K562 (cell line): ENCODE measurements around the gene INPP5K. TPM values are rescaled to one million over a fixed set of nuclear protein-coding genes. Genes with fewer than 3 reads are reported as not detected.

Source experiments
- ATAC-seq: fragments of 200-7000 bp; cut with Tn5 transposase; 3 replicates; pipeline ENCODE4 v1.9.1; 2020; ENCODE audit warnings: moderate library complexity
- BruUV-seq: library from RNA; stranded (reverse); fragments of 400-500 nt; replicated peaks from 2 replicates; lab custom pipeline; 2021; lab: Mats Ljungman, UMichigan
- CTCF ChIA-PET: fragments of 300-600 bp; formaldehyde crosslinking; extraction: SDS; loops from one replicate; lab custom pipeline; 2021; ENCODE audit warnings: low intra/inter-chr PET ratio; lab: Yijun Ruan, JAX
- POLR2A ChIA-PET: fragments of 300-600, 350-650 bp; sonication (Branson Sonifier 250); formaldehyde crosslinking; extraction: SDS; loops from one replicate; lab custom pipeline; 2021; ENCODE audit warnings: antibody characterized with exemption, inconsistent platforms; lab: Yijun Ruan, JAX
- DNase-seq, 4 experiments: peaks; one replicate each; pipeline versions ENCODE4 v3.0.0 to v3.0.0-alpha.2; 2011 to 2018; ENCODE audit warnings: low spot score in 3 of 4, mixed read lengths in 3 of 4; ENCODE audit errors: extremely low read depth in 1 of 4
- FAIRE-seq: peaks from 2 replicates; lab custom pipeline; 2011; peaks lifted over from hg19 to GRCh38; lab: Jason Lieb, UNC
- H2AFZ ChIP-seq: 2 replicates; pipeline ENCODE4 v1.6.0; 2011; ENCODE audit warnings: low read depth, low read length, control low read depth, inconsistent platforms
- H3K27ac ChIP-seq: fragments of 200-600 bp; 3 replicates; pipeline ENCODE4 v1.8.0; 2011; ENCODE audit warnings: low read depth, mild to moderate bottlenecking, control low read depth, inconsistent platforms, low read length, moderate library complexity, mixed read lengths; ENCODE audit errors: extremely low read depth
- H3K27me3 ChIP-seq, 2 experiments: fragments of 300-600 bp in 1 of 2; 2 replicates in 1 of 2; 3 replicates in 1 of 2; pipeline versions ENCODE4 v1.6.0 to v1.8.0; 2011; ENCODE audit warnings: inconsistent platforms in 2 of 2, low read length in 2 of 2, mild to moderate bottlenecking in 1 of 2, mixed read lengths in 1 of 2, moderate library complexity in 1 of 2; ENCODE audit not compliant: control insufficient read depth in 2 of 2, insufficient read depth in 2 of 2
- H3K36me3 ChIP-seq: fragments of 300-600 bp; 3 replicates; pipeline ENCODE4 v1.8.0; 2011; ENCODE audit warnings: mild to moderate bottlenecking, low read length, inconsistent platforms; ENCODE audit not compliant: control insufficient read depth, insufficient read depth
- H3K4me1 ChIP-seq, 2 experiments: fragments of 200-600 bp in 1 of 2; replicated peaks in 1 of 2; 2 replicates in 1 of 2; 3 replicates in 1 of 2; pipeline versions ENCODE4 v1.5.1 to v1.8.0; 2011; ENCODE audit warnings: inconsistent platforms in 2 of 2, low read length in 2 of 2, mild to moderate bottlenecking in 1 of 2, mixed read lengths in 1 of 2, moderate library complexity in 1 of 2; ENCODE audit not compliant: control insufficient read depth in 2 of 2, insufficient read depth in 2 of 2
- H3K4me2 ChIP-seq: 2 replicates; pipeline ENCODE4 v1.6.1; 2011; ENCODE audit warnings: low read length, control low read depth, inconsistent platforms, mixed read lengths; ENCODE audit not compliant: insufficient read depth
- H3K4me3 ChIP-seq: fragments of 200-600 bp; sonication (generic), shearing (Covaris generic); 2 replicates; pipeline ENCODE4 v1.5.1; 2016; ENCODE audit warnings: control low read depth, inconsistent platforms
- H3K79me2 ChIP-seq: fragments of 200-600 bp; 3 replicates; pipeline ENCODE4 v1.8.0; 2011; ENCODE audit warnings: low read length, inconsistent platforms; ENCODE audit not compliant: control insufficient read depth, insufficient read depth
- H3K9ac ChIP-seq, 2 experiments: 2 replicates each; pipeline versions ENCODE4 v1.6.0 to v1.6.1; 2011; ENCODE audit warnings: low read depth in 2 of 2, low read length in 2 of 2, control low read depth in 1 of 2, inconsistent platforms in 1 of 2, mild to moderate bottlenecking in 1 of 2, mixed read lengths in 1 of 2; ENCODE audit not compliant: insufficient read depth in 1 of 2
- H3K9me1 ChIP-seq: one replicate; pipeline ENCODE4 v1.6.0; 2011; ENCODE audit warnings: inconsistent platforms, mild to moderate bottlenecking, low read length, moderate library complexity; ENCODE audit not compliant: control insufficient read depth, insufficient read depth
- H3K9me3 ChIP-seq: replicated peaks from 2 replicates; pipeline ENCODE4 v1.5.1; 2011; ENCODE audit warnings: low read depth, low read length, inconsistent platforms; ENCODE audit not compliant: control insufficient read depth, insufficient read depth
- H4K20me1 ChIP-seq: replicated peaks from 2 replicates; pipeline ENCODE4 v1.6.1; 2011; ENCODE audit warnings: low read length, inconsistent platforms, mixed read lengths; ENCODE audit not compliant: control insufficient read depth, insufficient read depth
- EP400 ChIP-seq: fragments of 450-650 bp; IDR thresholded peaks from 2 replicates; pipeline ENCODE4 v1.6.1; 2017; ENCODE audit warnings: antibody characterized with exemption, mild to moderate bottlenecking, moderate library complexity
- EZH2 ChIP-seq: IDR thresholded peaks from 2 replicates; pipeline ENCODE4 v1.6.1; 2012; ENCODE audit warnings: low read depth, mild to moderate bottlenecking, inconsistent platforms, low read length, borderline replicate concordance
- GATA2 ChIP-seq: sonication (generic); formaldehyde crosslinking; IDR thresholded peaks from 2 replicates; pipeline ENCODE4 v1.4.0; 2020; ENCODE audit warnings: mild to moderate bottlenecking, missing genetic modification reagents
- GATAD2A ChIP-seq: fragments of 450-650 bp; IDR thresholded peaks from 2 replicates; pipeline ENCODE4 v1.6.1; 2017
- HDAC2 ChIP-seq: fragments of 450-650 bp; IDR thresholded peaks from 2 replicates; pipeline ENCODE4 v1.6.1; 2016; ENCODE audit warnings: mild to moderate bottlenecking
- HDAC8 ChIP-seq: fragments of 450-650 bp; IDR thresholded peaks from 2 replicates; pipeline ENCODE4 v1.6.1; 2016; ENCODE audit warnings: mild to moderate bottlenecking, missing genetic modification characterization, moderate library complexity, missing compliant biosample characterization
- HMG20B ChIP-seq: fragments of 250-450 bp; sonication (Bioruptor Pico); IDR thresholded peaks from 2 replicates; pipeline ENCODE4 v1.5.0; 2021; ENCODE audit warnings: mild to moderate bottlenecking
- JUND ChIP-seq, 2 experiments: IDR thresholded peaks; 2 replicates in 1 of 2; 3 replicates in 1 of 2; pipeline ENCODE4 v1.6.1; 2011; ENCODE audit warnings: borderline replicate concordance in 2 of 2, low read depth in 2 of 2, low read length in 2 of 2, improper control_type of control experiment in 1 of 2, missing biosample characterization in 1 of 2, missing genetic modification characterization in 1 of 2, missing genetic modification reagents in 1 of 2
- MXI1 ChIP-seq: IDR thresholded peaks from 2 replicates; pipeline ENCODE4 v1.6.1; 2011; ENCODE audit warnings: low read depth, mild to moderate bottlenecking, improper control_type of control experiment, low read length
- NCOR1 ChIP-seq: fragments of 450-650 bp; IDR thresholded peaks from 2 replicates; pipeline ENCODE4 v1.6.1; 2016; ENCODE audit warnings: mild to moderate bottlenecking, moderate library complexity
- NONO ChIP-seq, 2 experiments: fragments of 200-400 bp in 1 of 2; fragments of 450-650 bp in 1 of 2; formaldehyde crosslinking in 1 of 2; IDR thresholded peaks; 2 replicates each; pipeline ENCODE4 v1.6.1; 2017; ENCODE audit warnings: low read depth in 2 of 2, mild to moderate bottlenecking in 2 of 2, moderate library complexity in 2 of 2, low read length in 1 of 2
- NR2F6 ChIP-seq: fragments of 450-650 bp; formaldehyde crosslinking; IDR thresholded peaks from 2 replicates; pipeline ENCODE4 v1.4.0; 2020; ENCODE audit warnings: mild to moderate bottlenecking
- PML ChIP-seq: IDR thresholded peaks from 2 replicates; pipeline ENCODE4 v1.6.1; 2012; ENCODE audit warnings: low read length, inconsistent platforms
- POLR2AphosphoS2 ChIP-seq: IDR thresholded peaks from 2 replicates; pipeline ENCODE4 v1.6.1; 2012; ENCODE audit warnings: low read length, improper control_type of control experiment
- SMAD4 ChIP-seq: fragments of 250-450 bp; sonication (Bioruptor Pico); conservative IDR thresholded peaks from 2 replicates; pipeline ENCODE4 v1.8.0; 2021; ENCODE audit warnings: inconsistent platforms, mild to moderate bottlenecking, moderate library complexity
- SMARCA4 ChIP-seq: fragments of 450-650 bp; IDR thresholded peaks from 2 replicates; pipeline ENCODE4 v1.6.1; 2016
- SRSF9 ChIP-seq: fragments of 200-400 bp; formaldehyde crosslinking; IDR thresholded peaks from 2 replicates; pipeline ENCODE4 v1.6.1; 2017; ENCODE audit warnings: low read depth, low read length, borderline replicate concordance
- WGBS: fragments of 100-300 bp; shearing (Covaris generic); methylation state at CpG from one replicate; pipeline ENCODE4 v1.1.6; 2016; ENCODE audit warnings: low coverage, mixed read lengths; ENCODE audit not compliant: insufficient coverage; ENCODE audit errors: missing lambda C conversion rate; 5-methylcytosine and 5-hydroxymethylcytosine counted together
- in situ Hi-C: fragments of 300-500 bp; cut with MboI; formaldehyde crosslinking; loops from 4 replicates; pipeline ENCODE4 v1.15.0; 2018; ENCODE audit warnings: inconsistent platforms, mixed read lengths
- intact Hi-C: fragments of 100-400 bp; cut with micrococcal nuclease; formaldehyde crosslinking; loops from 2 replicates; pipeline ENCODE4 v1.14.2; 2022
- polyA plus RNA-seq, 8 experiments: library from polyadenylated mRNA; depleted of rRNA in 4 of 8; stranded (reverse) in 5 of 8; unstranded in 3 of 8; fragments of >200 nt; fragmentation: Nextera tagmentation in 2 of 8; fragmentation: Illumina TruSeq in 1 of 8; extraction: Ambion mirVana in 2 of 8; extraction: Trizol in 1 of 8; gene quantifications; 2 replicates each; pipeline versions ENCODE4 v1.2.1 to v1.2.3, GENCODE V29; 2011 to 2014; ENCODE audit warnings: inconsistent platforms in 1 of 8, missing spikeins in 1 of 8
- total RNA-seq, 7 experiments: library from RNA; depleted of rRNA in 6 of 7; stranded (reverse); fragments of >200 nt in 6 of 7; fragmentation: Illumina TruSeq in 2 of 7; extraction: Trizol in 2 of 7; gene quantifications; 2 replicates each; pipeline versions ENCODE4 v1.2.1 to v1.2.3, GENCODE V29; 2011 to 2021; ENCODE audit warnings: low replicate concordance in 1 of 7
- TF ChIP-seq, protein P1 (sequence below): sonication (generic); formaldehyde crosslinking; IDR thresholded peaks from 2 replicates; pipeline ENCODE4 v1.8.0; 2023; ENCODE audit warnings: missing genetic modification reagents, mild to moderate bottlenecking, borderline replicate concordance

INPP5K gene
- total and polyA plus RNA-seq, 9 of the 15 experiments (the other 6 are each of a cell fraction or from before 2014, with no cell fraction given): 0.63 to 15.1 (median 10.1) TPM

DNA sequence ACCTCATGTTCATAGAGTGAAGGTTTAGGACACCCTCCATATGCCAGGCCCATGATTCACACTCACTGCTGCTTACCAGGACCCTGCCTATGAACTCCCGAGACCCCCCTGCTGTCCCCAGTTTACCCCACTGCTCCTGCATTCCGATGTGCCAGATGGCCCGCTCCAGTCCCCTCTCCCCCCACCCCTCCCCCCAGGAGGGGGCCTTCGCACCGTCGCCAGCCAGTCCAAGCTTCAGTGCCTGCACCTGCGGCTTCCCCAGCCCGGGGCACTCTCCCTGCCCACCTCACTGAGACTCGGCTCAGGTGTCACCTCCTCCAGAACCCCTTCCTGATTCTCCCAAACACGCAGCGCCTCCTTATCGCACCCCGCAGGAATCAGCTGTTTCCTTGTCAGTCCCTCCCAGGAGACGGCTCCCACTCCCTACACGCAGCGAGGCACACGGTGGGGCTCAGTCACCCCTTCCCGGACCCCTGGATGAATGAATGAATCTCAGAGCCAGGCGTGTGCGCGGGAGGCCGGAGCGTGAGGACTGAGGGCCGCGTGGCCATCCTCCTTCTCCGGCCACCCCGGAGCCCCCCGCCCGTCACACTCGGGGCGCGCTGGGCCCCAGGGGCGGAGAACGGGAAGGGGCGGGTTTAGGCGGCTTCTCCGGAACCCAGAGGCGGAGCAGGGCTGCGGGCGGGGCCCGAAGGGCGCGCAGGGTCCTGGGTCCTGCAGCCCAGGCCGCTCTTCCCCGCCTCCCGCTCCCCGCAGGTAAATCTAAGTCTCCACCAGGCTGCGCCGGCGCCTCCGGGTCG, 25.6 kb downstream of the INPP5K start:
- FAIRE-seq (peak; percentile 81), DNase-seq (peak; percentile 65 to 83 (median 76)), ATAC-seq (peak; percentile 80)
- POLR2A ChIA-PET: interaction anchor here (0.6 to 0.7 kb wide), 2 partner anchors 10 to 26 kb away, joined by 3 to 4 read pairs; partner anchors contain the start of gene INPP5K
- no peaks in the 10 kb centered on the region for H4K20me1 ChIP-seq
- intact Hi-C loops: no loop called here
- H3K9ac ChIP-seq: peak overlapping the region; percentile 71 to 92
- BruUV-seq: no TSS peak
- no peaks in the 10 kb centered on the region for H3K9me3 ChIP-seq
- in situ Hi-C loops: no loop called here
- peak overlapping the region; percentile 81 for H3K4me2 ChIP-seq
- CTCF ChIA-PET: no interaction called here
- peaks cover 16% of the 10 kb centered on the region for H3K79me2 ChIP-seq
- H3K27me3 ChIP-seq: no peaks in the 10 kb centered on the region
- peak overlapping the region; percentile 86 for H3K27ac ChIP-seq
- H3K36me3 ChIP-seq: no peaks in the 10 kb centered on the region
- no peaks in the 10 kb centered on the region for H3K9me1 ChIP-seq
- H3K4me3 ChIP-seq: peak overlapping the region; percentile 63
- peaks cover 9 to 71% of the 10 kb centered on the region in 2 experiments; a peak in 4 of 5 replicates for H3K4me1 ChIP-seq
- WGBS: 0% methylated on average over 22 of the region's 52 CpGs
- H2AFZ ChIP-seq: peak overlapping the region; percentile 80
- peak; percentile 76 for TF ChIP-seq HDAC2
- no peak for TF ChIP-seq HMG20B (CRISPR knock-in tag)
- no peak for TF ChIP-seq HDAC8 (tag)
- TF ChIP-seq GATAD2A: peak; percentile 69; the same call in 1 of the 2 replicates
- TF ChIP-seq NONO (IDR thresholded peaks at IDR 0.05; ENCODE audit: low read depth in 2 of 2, low read length in 1 of 2): peak in 1 of 2 experiments; percentile 19; a peak in 1 of 4 replicates
- 0 out of 2 replicates have a peak, but pooled peaks have one; percentile 14 for TF ChIP-seq MXI1
- TF ChIP-seq SRSF9: no peak
- no peak for TF ChIP-seq EZH2
- TF ChIP-seq, protein P1, sequence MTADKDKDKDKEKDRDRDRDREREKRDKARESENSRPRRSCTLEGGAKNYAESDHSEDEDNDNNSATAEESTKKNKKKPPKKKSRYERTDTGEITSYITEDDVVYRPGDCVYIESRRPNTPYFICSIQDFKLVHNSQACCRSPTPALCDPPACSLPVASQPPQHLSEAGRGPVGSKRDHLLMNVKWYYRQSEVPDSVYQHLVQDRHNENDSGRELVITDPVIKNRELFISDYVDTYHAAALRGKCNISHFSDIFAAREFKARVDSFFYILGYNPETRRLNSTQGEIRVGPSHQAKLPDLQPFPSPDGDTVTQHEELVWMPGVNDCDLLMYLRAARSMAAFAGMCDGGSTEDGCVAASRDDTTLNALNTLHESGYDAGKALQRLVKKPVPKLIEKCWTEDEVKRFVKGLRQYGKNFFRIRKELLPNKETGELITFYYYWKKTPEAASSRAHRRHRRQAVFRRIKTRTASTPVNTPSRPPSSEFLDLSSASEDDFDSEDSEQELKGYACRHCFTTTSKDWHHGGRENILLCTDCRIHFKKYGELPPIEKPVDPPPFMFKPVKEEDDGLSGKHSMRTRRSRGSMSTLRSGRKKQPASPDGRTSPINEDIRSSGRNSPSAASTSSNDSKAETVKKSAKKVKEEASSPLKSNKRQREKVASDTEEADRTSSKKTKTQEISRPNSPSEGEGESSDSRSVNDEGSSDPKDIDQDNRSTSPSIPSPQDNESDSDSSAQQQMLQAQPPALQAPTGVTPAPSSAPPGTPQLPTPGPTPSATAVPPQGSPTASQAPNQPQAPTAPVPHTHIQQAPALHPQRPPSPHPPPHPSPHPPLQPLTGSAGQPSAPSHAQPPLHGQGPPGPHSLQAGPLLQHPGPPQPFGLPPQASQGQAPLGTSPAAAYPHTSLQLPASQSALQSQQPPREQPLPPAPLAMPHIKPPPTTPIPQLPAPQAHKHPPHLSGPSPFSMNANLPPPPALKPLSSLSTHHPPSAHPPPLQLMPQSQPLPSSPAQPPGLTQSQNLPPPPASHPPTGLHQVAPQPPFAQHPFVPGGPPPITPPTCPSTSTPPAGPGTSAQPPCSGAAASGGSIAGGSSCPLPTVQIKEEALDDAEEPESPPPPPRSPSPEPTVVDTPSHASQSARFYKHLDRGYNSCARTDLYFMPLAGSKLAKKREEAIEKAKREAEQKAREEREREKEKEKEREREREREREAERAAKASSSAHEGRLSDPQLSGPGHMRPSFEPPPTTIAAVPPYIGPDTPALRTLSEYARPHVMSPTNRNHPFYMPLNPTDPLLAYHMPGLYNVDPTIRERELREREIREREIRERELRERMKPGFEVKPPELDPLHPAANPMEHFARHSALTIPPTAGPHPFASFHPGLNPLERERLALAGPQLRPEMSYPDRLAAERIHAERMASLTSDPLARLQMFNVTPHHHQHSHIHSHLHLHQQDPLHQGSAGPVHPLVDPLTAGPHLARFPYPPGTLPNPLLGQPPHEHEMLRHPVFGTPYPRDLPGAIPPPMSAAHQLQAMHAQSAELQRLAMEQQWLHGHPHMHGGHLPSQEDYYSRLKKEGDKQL (CRISPR knock-in tag): no peak
- peak; percentile 92 for TF ChIP-seq NCOR1
- TF ChIP-seq GATA2: peak; percentile 77
- peak; percentile 81 for TF ChIP-seq SMARCA4
- peak; percentile 85 for TF ChIP-seq EP400
- peak; percentile 58; the same call in 1 of the 2 replicates for TF ChIP-seq PML
- peak; percentile 26; the same call in 1 of the 2 replicates for TF ChIP-seq JUND (IDR thresholded peaks at IDR 0.05; ENCODE audit: borderline replicate concordance, low read depth, low read length)
- TF ChIP-seq JUND (tag; IDR thresholded peaks at IDR 0.05; ENCODE audit: borderline replicate concordance, low read depth, low read length): no peak
- TF ChIP-seq NR2F6: no peak
- TF ChIP-seq POLR2AphosphoS2: no peak
- peak; percentile 68 for TF ChIP-seq SMAD4 (CRISPR knock-in tag)
